CD4-positive, alpha-beta T cell (primary cell): Measurements from ENCODE around the gene SORT1. TPM values are rescaled to one million over a fixed set of nuclear protein-coding genes. Genes with fewer than 3 reads are reported as not detected.

Experiments
- ATAC-seq: fragments of 200-7000 bp; cut with Tn5 transposase; one replicate; pipeline ENCODE4 v1.10.0; 2022; ENCODE audit warnings: mild to moderate bottlenecking; ENCODE audit not compliant: poor library complexity
- CTCF ChIA-PET: fragments of 350-600 bp; sonication (Branson Sonifier 250); formaldehyde crosslinking; loops from one replicate; lab custom pipeline; 2021; ENCODE audit warnings: antibody characterized with exemption, inconsistent platforms; lab: Charles Lee
- POLR2A ChIA-PET: fragments of 350-600 bp; sonication (Branson Sonifier 250); formaldehyde crosslinking; loops from one replicate; lab custom pipeline; 2021; ENCODE audit warnings: antibody characterized with exemption, inconsistent platforms; lab: Charles Lee
- DNase-seq, 14 experiments: peaks; one replicate each; pipeline ENCODE4 v3.0.0-alpha.2; 2013 to 2020; ENCODE audit warnings: mixed read lengths in 2 of 14
- H3K27ac ChIP-seq, 2 donors: one replicate each; pipeline versions ENCODE4 v1.5.1 to v1.7.0; 2013; ENCODE audit warnings: low read length in 2 of 2, low read depth in 1 of 2, mild to moderate bottlenecking in 1 of 2
- H3K27me3 ChIP-seq, 2 experiments: 1 replicate in 1 of 2; 2 replicates in 1 of 2; pipeline versions ENCODE4 v1.6.1 to v1.7.0; 2013; ENCODE audit warnings: low read length in 2 of 2, control low read depth in 1 of 2, mild to moderate bottlenecking in 1 of 2, moderate library complexity in 1 of 2; ENCODE audit not compliant: insufficient read depth in 2 of 2, control insufficient read depth in 1 of 2
- H3K36me3 ChIP-seq: one replicate; pipeline ENCODE4 v1.6.1; 2013; ENCODE audit warnings: low read length, control low read depth; ENCODE audit not compliant: insufficient read depth
- H3K4me1 ChIP-seq: one replicate; pipeline ENCODE4 v1.6.1; 2013; ENCODE audit warnings: low read length, control low read depth; ENCODE audit not compliant: insufficient read depth
- H3K4me3 ChIP-seq: one replicate; pipeline ENCODE4 v1.5.1; 2013; ENCODE audit warnings: mild to moderate bottlenecking, low read length, moderate library complexity
- H3K9me3 ChIP-seq, 2 experiments: 1 replicate in 1 of 2; 2 replicates in 1 of 2; pipeline versions ENCODE4 v1.6.1 to v1.7.0; 2013; ENCODE audit warnings: low read length in 2 of 2, mild to moderate bottlenecking in 2 of 2, control low read depth in 1 of 2, moderate library complexity in 1 of 2; ENCODE audit not compliant: control insufficient read depth in 1 of 2, insufficient read depth in 1 of 2
- H3K27ac Mint-ChIP-seq: one replicate; pipeline ENCODE4 v1.8.0; 2020; ENCODE audit warnings: mixed read lengths
- H3K27me3 Mint-ChIP-seq: one replicate; pipeline ENCODE4 v1.8.0; 2021; ENCODE audit warnings: mixed read lengths
- H3K36me3 Mint-ChIP-seq: one replicate; pipeline ENCODE4 v1.8.0; 2021; ENCODE audit warnings: low read depth, mixed read lengths
- H3K4me1 Mint-ChIP-seq: one replicate; pipeline ENCODE4 v1.8.0; 2021; ENCODE audit warnings: low read depth, mixed read lengths
- H3K4me3 Mint-ChIP-seq: one replicate; pipeline ENCODE4 v1.8.0; 2020; ENCODE audit warnings: mild to moderate bottlenecking, mixed read lengths
- H3K9me3 Mint-ChIP-seq: one replicate; pipeline ENCODE4 v1.8.0; 2020; ENCODE audit warnings: mixed read lengths
- CTCF ChIP-seq: fragments of 200-600 bp; IDR thresholded peaks from one replicate; pipeline ENCODE4 v1.8.0; 2022; ENCODE audit warnings: antibody characterized with exemption, mild to moderate bottlenecking
- intact Hi-C, 2 experiments: fragments of 100-400 bp; cut with DNase I in 1 of 2; cut with micrococcal nuclease in 1 of 2; formaldehyde crosslinking; loops; one replicate each; pipeline versions ENCODE4 v1.15.1 to v1.9.0; 2023 to 2025; cut with DNase I, micrococcal nuclease
- total RNA-seq, 174 experiments: library from RNA in 2 of 174; stranded (reverse) in 2 of 174; gene quantifications; one replicate each; pipeline ENCODE4 v1.2.3 and lab custom pipeline; 2021 to 2026

The SORT1 gene
- total RNA-seq, 2 experiments from 2014 or later: 0.22 to 0.73 TPM

GRCh38 chr1:109261578-109261977 lies 136.1 kb downstream of the SORT1 start:
- no peaks in the 10 kb centered on the region for H3K27me3 Mint-ChIP-seq
- no peaks in the 10 kb centered on the region for H3K36me3 Mint-ChIP-seq
- H3K4me3 Mint-ChIP-seq: no peak overlapping the region
- no peak overlapping the region for H3K4me3 ChIP-seq
- H3K27ac ChIP-seq: no peak overlapping the region
- H3K9me3 ChIP-seq: no peaks in the 10 kb centered on the region
- ChIA-PET CTCF (no interaction called here), POLR2A (no interaction called here)
- ATAC-seq (no peak), DNase-seq (no peak)
- H3K4me1 ChIP-seq: peaks cover 6% of the 10 kb centered on the region
- no peak overlapping the region for H3K27ac Mint-ChIP-seq
- no peaks in the 10 kb centered on the region for H3K36me3 ChIP-seq
- H3K4me1 Mint-ChIP-seq: no peaks in the 10 kb centered on the region
- no peaks in the 10 kb centered on the region for H3K27me3 ChIP-seq
- TF ChIP-seq CTCF: no peak
- intact Hi-C loops: loop anchor here in 1 of 2 experiments (5.0 kb wide), 1 partner anchor 231 kb away; the partner anchor contains the start of gene CYB561D1
- no peaks in the 10 kb centered on the region for H3K9me3 Mint-ChIP-seq

GRCh38 chr1:109261006-109261405 lies 136.7 kb downstream of the SORT1 start:
- ChIA-PET CTCF (no interaction called here), POLR2A (no interaction called here)
- no peaks in the 10 kb centered on the region for H3K36me3 Mint-ChIP-seq
- no peak for TF ChIP-seq CTCF
- intact Hi-C loops: loop anchor here in 1 of 2 experiments (5.0 kb wide), 1 partner anchor 231 kb away; the partner anchor contains the start of gene CYB561D1
- H3K36me3 ChIP-seq: no peaks in the 10 kb centered on the region
- H3K4me3 Mint-ChIP-seq: no peak overlapping the region
- H3K4me1 Mint-ChIP-seq: peaks cover 2% of the 10 kb centered on the region
- H3K4me3 ChIP-seq: no peak overlapping the region
- ATAC-seq (no peak), DNase-seq (no peak)
- H3K27ac ChIP-seq: no peak overlapping the region
- no peaks in the 10 kb centered on the region for H3K27me3 Mint-ChIP-seq
- H3K27me3 ChIP-seq: no peaks in the 10 kb centered on the region
- H3K9me3 ChIP-seq: no peaks in the 10 kb centered on the region
- H3K9me3 Mint-ChIP-seq: no peaks in the 10 kb centered on the region
- peaks cover 6% of the 10 kb centered on the region for H3K4me1 ChIP-seq
- no peak overlapping the region for H3K27ac Mint-ChIP-seq

GRCh38 chr1:109259674-109260557 lies 137.8 kb downstream of the SORT1 start:
- DNase-seq (no peak), ATAC-seq (no peak)
- no peaks in the 10 kb centered on the region for H3K36me3 Mint-ChIP-seq
- peaks cover 6% of the 10 kb centered on the region for H3K4me1 ChIP-seq
- H3K27me3 ChIP-seq: no peaks in the 10 kb centered on the region
- CTCF ChIA-PET: no interaction called here
- H3K27me3 Mint-ChIP-seq: no peaks in the 10 kb centered on the region
- no peak overlapping the region for H3K4me3 Mint-ChIP-seq
- H3K4me1 Mint-ChIP-seq: peaks cover 7% of the 10 kb centered on the region
- no peaks in the 10 kb centered on the region for H3K36me3 ChIP-seq
- intact Hi-C loops: loop anchor here in 1 of 2 experiments (5.0 kb wide), 1 partner anchor 232 kb away; the partner anchor contains the start of gene CYB561D1
- H3K4me3 ChIP-seq: no peak overlapping the region
- POLR2A ChIA-PET: no interaction called here
- H3K9me3 Mint-ChIP-seq: no peaks in the 10 kb centered on the region
- no peak overlapping the region for H3K27ac ChIP-seq
- TF ChIP-seq CTCF: no peak
- no peaks in the 10 kb centered on the region for H3K9me3 ChIP-seq
- no peak overlapping the region for H3K27ac Mint-ChIP-seq

Other genes starting within 250 kb of the SORT1 start
- 100 to 1,000 TPM; 122 to 131 TPM for gene SARS1, start 184.0 kb downstream of the SORT1 start, total RNA-seq
- gene CELSR2, start 148.4 kb downstream of the SORT1 start, total RNA-seq: 1 to 10 TPM; 3.6 TPM
- gene PSRC1, start 114.8 kb downstream of the SORT1 start, total RNA-seq: under 1 TPM; 0.22 to 0.91 TPM
- gene MYBPHL, start 90.9 kb downstream of the SORT1 start, total RNA-seq: not detected
- gene PSMA5, start 28.5 kb upstream of the SORT1 start, total RNA-seq: 10 to 100 TPM; 29.8 to 33.8 TPM
- gene SYPL2, start 68.6 kb upstream of the SORT1 start, total RNA-seq: not detected
- 10 to 100 TPM; 11.8 to 13.1 TPM for gene ATXN7L2, start 86.0 kb upstream of the SORT1 start, total RNA-seq
- 10 to 100 TPM; 12.0 to 15.0 TPM for gene CYB561D1, start 96.2 kb upstream of the SORT1 start, total RNA-seq
- 10 to 100 TPM; 16.9 TPM for gene AMIGO1, start 111.8 kb upstream of the SORT1 start, total RNA-seq
- under 1 TPM; 0.53 to 0.85 TPM for gene GPR61, start 142.0 kb upstream of the SORT1 start, total RNA-seq
- 1 to 10 TPM; 5.1 to 5.4 TPM for gene GNAI3, start 150.7 kb upstream of the SORT1 start, total RNA-seq
- gene GNAT2, start 221.7 kb upstream of the SORT1 start, total RNA-seq: not detected
- 100 to 1,000 TPM; 170 to 191 TPM for gene AMPD2, start 221.9 kb upstream of the SORT1 start, total RNA-seq